Peyer's patch (tissue), 4 donors: Measurements from ENCODE around the gene THBD. TPM values are rescaled to one million over a fixed set of nuclear protein-coding genes. Genes with fewer than 3 reads are reported as not detected.

Experiments used
- DNase-seq, 3 donors: peaks; one replicate each; pipeline ENCODE4 v3.0.0-alpha.2; 2017 to 2019
- H3K27ac ChIP-seq, 4 donors: fragments of 200-600 bp; sonication (generic); one replicate each; pipeline ENCODE4 v1.5.1; 2016 to 2019
- H3K27me3 ChIP-seq, 2 donors: fragments of 200-600 bp; sonication (generic); one replicate each; pipeline ENCODE4 v1.5.1; 2019
- H3K36me3 ChIP-seq, 3 donors: fragments of 200-600 bp; sonication (generic); one replicate each; pipeline ENCODE4 v1.5.1; 2016 to 2019
- H3K4me1 ChIP-seq, 4 donors: fragments of 200-600 bp; sonication (generic); one replicate each; pipeline ENCODE4 v1.5.1; 2016 to 2019
- H3K4me3 ChIP-seq, 4 donors: fragments of 200-600 bp; sonication (generic); 1 replicate in 3 of 4; 2 replicates in 1 of 4; pipeline ENCODE4 v1.5.1; 2016 to 2019; ENCODE audit warnings: mild to moderate bottlenecking in 1 of 4
- H3K9me3 ChIP-seq, 4 donors: fragments of 200-600 bp; sonication (generic); one replicate each; pipeline ENCODE4 v1.5.1; 2016 to 2019; ENCODE audit warnings: mild to moderate bottlenecking in 1 of 4
- CTCF ChIP-seq, 6 experiments: fragments of 450-650 bp in 4 of 6; fragments of 200-600 bp in 2 of 6; sonication (generic) in 1 of 6; IDR thresholded peaks; one replicate each; pipeline ENCODE4 v1.5.1; 2017 to 2019; ENCODE audit warnings: antibody characterized with exemption in 6 of 6, mild to moderate bottlenecking in 3 of 6, moderate library complexity in 1 of 6
- POLR2A ChIP-seq, 2 donors: fragments of 450-650 bp; IDR thresholded peaks; one replicate each; pipeline ENCODE4 v1.5.1; 2017; ENCODE audit warnings: antibody characterized with exemption in 2 of 2, mild to moderate bottlenecking in 2 of 2, moderate library complexity in 2 of 2
- total RNA-seq, 4 donors: library from RNA; depleted of rRNA; stranded (reverse); fragments of >200 nt; gene quantifications; one replicate each; pipeline ENCODE4 v1.1.0, GENCODE V29; 2016

THBD gene
- total RNA-seq, 4 donors from 2014 or later, result 7.9 to 31.4 (median 12.9) TPM

DNA sequence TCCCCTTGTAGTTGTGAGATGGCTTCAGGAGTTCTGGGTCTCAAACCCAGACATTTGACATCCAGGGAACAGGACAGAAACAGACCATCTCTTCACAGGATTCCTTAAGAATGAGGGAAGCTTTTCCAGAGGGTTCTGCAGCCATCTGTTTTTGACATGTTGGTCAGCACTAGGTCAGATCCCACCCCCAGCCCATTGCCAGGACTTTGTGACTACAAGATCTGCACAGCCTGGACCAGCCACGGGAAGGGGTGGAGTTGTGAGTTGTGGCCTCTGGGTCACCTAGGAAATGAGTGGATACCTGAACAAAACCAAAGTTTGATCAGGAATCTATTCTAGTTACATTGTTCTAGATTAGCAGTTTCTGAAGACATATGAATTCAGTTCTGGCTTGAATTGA lies 53.5 kb downstream of the THBD start:
- Histone ChIP-seq H3K9me3 (no peaks in the 10 kb centered on the region), H3K27me3 (no peaks in the 10 kb centered on the region), H3K4me1 (no peaks in the 10 kb centered on the region), H3K4me3 (no peak overlapping the region), H3K36me3 (no peaks in the 10 kb centered on the region), H3K27ac (no peak overlapping the region)
- TF ChIP-seq CTCF (IDR thresholded peaks at IDR 0.05) (no peak), POLR2A (IDR thresholded peaks at IDR 0.05) (no peak)
- no peak for DNase-seq

Other genes with a start within 250 kb of the THBD start
- gene SSTR4, start 14.4 kb downstream of the THBD start, total RNA-seq, result not detected
- gene CD93, start 36.7 kb upstream of the THBD start, total RNA-seq, result 10 to 100 TPM in 2 of 4 donors, 1 to 10 TPM in 2; 3.7 to 16.5 (median 9.7) TPM